Measurements from ENCODE around the gene EMX2.
A peak's percentile ranks its signal among the peaks of the same experiment; 100 is the strongest.

GRCh38 chr10:117550599-117551329, 8.2 kb downstream of the EMX2 start:
- no peak for TF ChIP-seq CTCF (conservative IDR thresholded peaks at IDR 0.05; ENCODE audit: low read depth in 2 of 2)
- TF ChIP-seq POLR2AphosphoS5 (IDR thresholded peaks at IDR 0.05; ENCODE audit: low read depth): no peak
- peak; percentile 77 for TF ChIP-seq EZH2 (IDR thresholded peaks at IDR 0.05; ENCODE audit: low read depth, unreplicated experiment)
- no peak for TF ChIP-seq ETS1 (IDR thresholded peaks at IDR 0.05)
- no peak for TF ChIP-seq REST (IDR thresholded peaks at IDR 0.05; ENCODE audit: unreplicated experiment)
